D721Med (cell line): ENCODE results near the gene KIAA1614.

Experiments used
- DNase-seq: peaks from one replicate; pipeline ENCODE4 v3.0.0; 2011; ENCODE audit warnings: low spot score; ENCODE audit not compliant: insufficient read length
- FAIRE-seq: peaks from 2 replicates; lab custom pipeline; 2011; peaks lifted over from hg19 to GRCh38; lab: Jason Lieb, UNC
- CTCF ChIP-seq: IDR thresholded peaks from 2 replicates; pipeline ENCODE4 v1.5.1; 2012; ENCODE audit warnings: mild to moderate bottlenecking, control low read depth; ENCODE audit not compliant: insufficient read depth; ENCODE audit errors: missing control alignments

KIAA1614 gene

GRCh38 chr1:180981596-180982387 lies 69.1 kb downstream of the KIAA1614 start:
- DNase-seq (no peak), FAIRE-seq (no peak)

DNA sequence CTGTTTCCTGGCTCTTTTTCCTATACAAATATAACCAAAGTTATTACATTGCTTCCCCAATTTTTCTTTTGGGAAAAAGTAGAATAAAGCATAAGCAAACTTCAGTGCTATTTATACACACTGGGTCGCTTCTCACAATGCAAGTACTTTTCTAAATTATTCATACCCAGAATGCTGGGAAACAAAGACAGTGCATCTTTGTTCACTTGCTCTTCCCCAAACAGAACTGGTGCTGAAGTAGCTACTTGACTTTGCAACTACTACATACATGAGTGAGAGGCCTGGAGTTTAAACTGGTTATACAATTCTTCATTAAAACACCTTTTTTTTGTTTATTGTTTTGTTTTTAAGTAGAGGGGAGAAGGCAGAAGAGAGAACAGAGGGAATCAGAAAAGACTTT lies 69.7 kb downstream of the KIAA1614 start:
- no peak for TF ChIP-seq CTCF
- FAIRE-seq (no peak), DNase-seq (no peak)

More at GRCh38 chr1:180981596-180982387, 69.1 kb downstream of the KIAA1614 start:
- TF ChIP-seq CTCF = no peak

- DNase-seq (no peak), FAIRE-seq (no peak)
- no peak for TF ChIP-seq CTCF
Measured at GRCh38 chr1:180988253-180988752, 75.6 kb downstream of the KIAA1614 start.

GRCh38 chr1:180994262-180994661 lies 81.6 kb downstream of the KIAA1614 start:
- DNase-seq (no peak), FAIRE-seq (peak; percentile 69)
- no peak for TF ChIP-seq CTCF

- TF ChIP-seq CTCF = no peak
- no peak for DNase-seq
Measured at GRCh38 chr1:180997843-180998504, 85.3 kb downstream of the KIAA1614 start.

More at GRCh38 chr1:180997843-180998504, 85.3 kb downstream of the KIAA1614 start:
- FAIRE-seq = no peak
